ENCODE results near the gene RBMS1.

DNA sequence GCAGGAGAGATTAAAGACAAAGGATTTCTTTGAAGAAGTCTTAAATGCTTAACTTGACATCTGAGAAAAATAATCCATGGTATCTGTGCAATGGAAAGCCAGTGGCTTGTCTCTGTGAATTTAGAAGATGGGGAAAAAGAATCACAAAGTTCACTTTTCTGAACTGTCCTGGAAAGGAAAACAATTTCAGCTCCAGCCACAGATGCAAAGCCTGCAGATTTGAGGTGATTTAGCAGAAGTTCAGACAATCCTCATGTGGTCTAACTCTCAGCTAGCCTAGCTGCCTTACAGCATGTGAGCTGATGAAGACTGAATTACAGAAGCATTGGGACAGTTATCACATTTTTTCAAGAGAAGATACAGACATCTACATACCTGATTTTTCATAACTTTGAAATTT, 166.8 kb downstream of the RBMS1 start:
- TF ChIP-seq FOXP2 (optimal IDR thresholded peaks at IDR 0.05; ENCODE audit: borderline replicate concordance, extremely low read depth, extremely low read length, insufficient read depth), result no peak
- no peak for TF ChIP-seq POLR2AphosphoS5 (IDR thresholded peaks at IDR 0.05; ENCODE audit: low read depth, low read length)
